Smooth muscle cell of the umbilical artery (primary cell): ENCODE results near the gene OGFR. TPM values are rescaled to one million over a fixed set of nuclear protein-coding genes. Genes with fewer than 3 reads are reported as not detected.

Experiments used
- total RNA-seq: library from RNA; depleted of rRNA; stranded (reverse); fragments of >200 nt; gene quantifications from 2 replicates; pipeline ENCODE4 v1.2.3, GENCODE V29; 2014

The OGFR gene, protein sequence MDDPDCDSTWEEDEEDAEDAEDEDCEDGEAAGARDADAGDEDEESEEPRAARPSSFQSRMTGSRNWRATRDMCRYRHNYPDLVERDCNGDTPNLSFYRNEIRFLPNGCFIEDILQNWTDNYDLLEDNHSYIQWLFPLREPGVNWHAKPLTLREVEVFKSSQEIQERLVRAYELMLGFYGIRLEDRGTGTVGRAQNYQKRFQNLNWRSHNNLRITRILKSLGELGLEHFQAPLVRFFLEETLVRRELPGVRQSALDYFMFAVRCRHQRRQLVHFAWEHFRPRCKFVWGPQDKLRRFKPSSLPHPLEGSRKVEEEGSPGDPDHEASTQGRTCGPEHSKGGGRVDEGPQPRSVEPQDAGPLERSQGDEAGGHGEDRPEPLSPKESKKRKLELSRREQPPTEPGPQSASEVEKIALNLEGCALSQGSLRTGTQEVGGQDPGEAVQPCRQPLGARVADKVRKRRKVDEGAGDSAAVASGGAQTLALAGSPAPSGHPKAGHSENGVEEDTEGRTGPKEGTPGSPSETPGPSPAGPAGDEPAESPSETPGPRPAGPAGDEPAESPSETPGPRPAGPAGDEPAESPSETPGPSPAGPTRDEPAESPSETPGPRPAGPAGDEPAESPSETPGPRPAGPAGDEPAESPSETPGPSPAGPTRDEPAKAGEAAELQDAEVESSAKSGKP
- 27.6 and 32.4 TPM in 2 replicates for total RNA-seq

DNA sequence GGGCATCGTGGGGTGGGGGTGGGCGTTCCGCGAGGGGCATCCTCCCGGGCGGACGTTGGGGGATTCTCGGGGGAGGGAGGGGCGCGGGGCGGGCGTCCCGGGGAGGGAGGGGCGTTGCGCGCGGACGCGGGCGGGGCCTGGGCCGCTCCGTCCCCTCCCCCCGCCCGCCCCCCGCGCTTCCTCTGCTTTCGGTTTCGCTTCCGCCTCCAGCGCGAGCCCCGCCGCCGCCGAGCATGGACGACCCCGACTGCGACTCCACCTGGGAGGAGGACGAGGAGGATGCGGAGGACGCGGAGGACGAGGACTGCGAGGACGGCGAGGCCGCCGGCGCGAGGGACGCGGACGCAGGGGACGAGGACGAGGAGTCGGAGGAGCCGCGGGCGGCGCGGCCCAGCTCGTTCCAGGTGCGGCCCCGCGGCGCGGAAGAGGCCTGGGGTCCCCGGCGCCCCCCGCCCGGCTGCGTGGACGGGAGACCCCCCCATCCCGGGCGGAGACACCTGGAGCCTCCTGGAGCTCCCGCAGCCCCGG lies at the start of gene OGFR:
TSS of gene OGFR (plus strand) at position 209 of the 528 bp plus-strand sequence. CDS start at position 234, 25 bp downstream.

DNA sequence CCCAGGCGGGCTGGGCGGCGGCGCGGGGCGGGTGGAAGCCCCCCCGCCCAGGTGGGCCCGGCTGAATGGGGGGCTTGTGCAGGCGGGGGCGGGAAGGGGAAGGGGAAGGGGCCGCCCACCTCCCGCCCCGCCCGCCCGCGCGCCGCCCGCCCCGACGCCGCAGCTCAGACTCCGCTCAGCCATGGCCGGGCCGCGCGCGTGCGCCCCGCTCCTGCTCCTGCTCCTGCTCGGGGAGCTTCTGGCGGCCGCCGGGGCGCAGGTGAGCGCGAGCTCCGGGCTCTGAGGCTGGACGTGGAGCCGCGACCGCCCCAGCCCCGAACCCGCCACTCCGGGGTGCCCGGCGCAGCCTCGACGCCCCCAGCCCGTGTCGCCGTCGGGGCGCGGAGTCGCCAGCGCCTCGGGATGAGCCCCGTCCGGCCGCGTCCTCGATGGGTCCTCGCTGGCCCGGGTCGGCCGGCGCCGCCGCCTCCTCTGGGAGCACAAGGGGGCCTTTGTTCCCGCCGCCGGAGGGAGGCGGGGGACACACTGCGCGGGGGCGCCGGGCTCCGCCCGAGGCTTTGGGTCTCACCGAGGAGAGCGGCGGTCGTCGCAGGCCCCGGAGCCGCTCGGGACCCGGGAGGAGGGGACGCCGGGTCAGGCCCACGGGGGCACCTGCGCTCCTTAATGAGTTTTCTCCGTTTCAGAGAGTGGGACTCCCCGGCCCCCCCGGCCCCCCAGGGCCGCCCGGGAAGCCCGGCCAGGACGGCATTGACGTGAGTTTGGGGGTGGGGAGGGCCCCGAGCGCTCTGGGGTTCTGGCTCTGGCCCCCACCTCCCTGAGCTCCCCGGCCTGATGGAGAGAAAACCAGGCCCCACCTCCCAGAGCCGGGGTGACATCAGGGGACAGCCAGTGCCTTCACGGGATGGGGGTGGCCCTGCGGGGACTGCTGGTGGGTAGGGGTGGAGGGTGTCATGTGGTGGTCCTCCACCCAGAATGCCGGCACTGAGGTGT lies 12.5 kb downstream of the OGFR start, which contains the start of gene COL9A3:
TSS of gene COL9A3 (plus strand) at position 167 of the 990 bp plus-strand sequence. CDS start at position 182, 15 bp downstream.

DNA sequence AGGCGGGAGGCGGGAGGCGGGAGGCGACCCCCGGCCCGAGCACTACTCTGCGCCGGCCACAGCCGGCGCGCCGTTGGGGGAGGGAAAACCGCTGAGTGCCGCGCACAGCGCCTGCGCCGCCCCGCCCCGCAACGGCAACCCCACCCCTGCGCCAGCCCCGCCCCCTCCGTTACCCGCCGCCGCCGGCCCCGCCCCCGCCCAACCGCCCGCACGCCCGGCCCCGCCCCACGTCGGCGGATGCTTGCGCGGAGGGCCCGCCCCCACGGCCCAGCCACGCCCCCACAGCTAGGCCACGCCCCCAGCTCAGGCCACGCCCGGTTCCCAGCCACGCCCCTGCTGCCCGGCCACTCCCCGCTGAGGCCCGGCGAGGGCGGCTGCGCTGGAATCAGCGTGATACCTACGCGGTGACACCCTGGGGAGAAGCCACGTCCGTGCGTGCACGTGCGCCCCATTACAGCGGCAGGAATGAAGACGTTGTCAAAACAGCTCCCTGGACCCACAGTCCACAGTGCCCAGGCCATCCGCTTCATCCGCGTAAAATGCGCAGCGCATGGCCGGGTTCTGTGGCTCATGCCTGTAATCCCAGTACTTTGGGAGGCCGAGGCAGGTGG lies 57.2 kb downstream of the OGFR start, which contains the start of gene TCFL5:
TSS of gene TCFL5 (minus strand) at position 97 of the 611 bp plus-strand sequence. CDS start 152 bp downstream, outside the sequence.

Other genes with a start within 250 kb of the OGFR start
- under 0.01 and 1.5 TPM in 2 replicates for gene SLCO4A1, start 162.3 kb upstream of the OGFR start, total RNA-seq
- gene NTSR1, start 96.0 kb upstream of the OGFR start, total RNA-seq, result under 0.01 and 1.9 TPM in 2 replicates
- gene MRGBP, start 8.4 kb upstream of the OGFR start, total RNA-seq, result 17.5 and 19.3 TPM in 2 replicates
- gene COL9A3, start 12.2 kb downstream of the OGFR start, total RNA-seq, result 0.30 TPM in 1 of 2 replicates, not detected in the other
- gene TCFL5, start 57.0 kb downstream of the OGFR start, total RNA-seq, result 20.1 and 27.6 TPM in 2 replicates
- gene DIDO1, start 121.7 kb downstream of the OGFR start, total RNA-seq, result 33.3 and 55.6 TPM in 2 replicates
- gene GID8, start 133.3 kb downstream of the OGFR start, total RNA-seq, result 28.4 and 34.7 TPM in 2 replicates
- 28.8 and 58.5 TPM in 2 replicates for gene SLC17A9, start 147.9 kb downstream of the OGFR start, total RNA-seq
- not detected in 2 replicates for gene BHLHE23, start 202.1 kb downstream of the OGFR start, total RNA-seq